Ovary (tissue), 9 donors: Measurements from ENCODE around the gene MED31. TPM values are rescaled to one million over a fixed set of nuclear protein-coding genes. Genes with fewer than 3 reads are reported as not detected.
A peak's percentile ranks its signal among the peaks of the same experiment; 100 is the strongest.
"Not testable (repeated sequence)": the region's sequence is repeated elsewhere in the genome, so short reads cannot be mapped to it uniquely, and the experiment has no call there.

Experiments
- DNase-seq, 5 donors: peaks; one replicate each; pipeline ENCODE4 v3.0.0-alpha.2; 2019 to 2020
- H3K27ac ChIP-seq, 2 donors: fragments of 200-600 bp; one replicate each; pipeline versions ENCODE4 v1.5.1 to v1.8.0; 2019 to 2022
- H3K27me3 ChIP-seq: fragments of 200-600 bp; one replicate; pipeline ENCODE4 v1.8.0; 2022
- H3K36me3 ChIP-seq: fragments of 200-600 bp; sonication (generic); one replicate; pipeline ENCODE4 v1.5.1; 2019
- H3K4me1 ChIP-seq: one replicate; pipeline ENCODE4 v1.8.1; 2013; ENCODE audit warnings: mild to moderate bottlenecking, moderate library complexity; ENCODE audit not compliant: insufficient read depth
- H3K4me3 ChIP-seq: fragments of 200-600 bp; sonication (generic); one replicate; pipeline ENCODE4 v1.5.1; 2017
- H3K9me3 ChIP-seq, 2 donors: fragments of 200-600 bp in 1 of 2; sonication (generic) in 1 of 2; one replicate each; pipeline versions ENCODE4 v1.5.1 to v1.8.1; 2013 to 2019; ENCODE audit warnings: mild to moderate bottlenecking in 1 of 2, moderate library complexity in 1 of 2
- CTCF ChIP-seq, 3 donors: fragments of 450-650 bp in 2 of 3; fragments of 200-600 bp in 1 of 3; IDR thresholded peaks; one replicate each; pipeline versions ENCODE4 v1.5.1 to v1.8.0; 2016 to 2022; ENCODE audit warnings: antibody characterized with exemption in 3 of 3, mild to moderate bottlenecking in 1 of 3
- EP300 ChIP-seq: sonication (generic); formaldehyde crosslinking; IDR thresholded peaks from one replicate; pipeline ENCODE4 v1.6.1; 2017; ENCODE audit warnings: antibody characterized with exemption
- POLR2A ChIP-seq: fragments of 450-650 bp; IDR thresholded peaks from one replicate; pipeline ENCODE4 v1.6.1; 2017; ENCODE audit warnings: antibody characterized with exemption, mild to moderate bottlenecking, moderate library complexity
- WGBS, 3 donors: extraction: QIAGEN DNeasy Blood & Tissue Kit in 1 of 3; methylation state at CpG; one replicate each; pipeline versions ENCODE4 v1.1.5 to v1.1.7; 2013 to 2017; 5-methylcytosine and 5-hydroxymethylcytosine counted together
- intact Hi-C, 4 donors: fragments of 100-400 bp; cut with DNase I; formaldehyde crosslinking; loops; one replicate each; pipeline versions ENCODE4 v1.11.0 to v1.15.1; 2022 to 2023
- polyA plus RNA-seq, 2 donors: library from polyadenylated mRNA; stranded (reverse); fragments of 200-250 nt in 1 of 2; fragments of 350-450 nt in 1 of 2; fragmentation: Illumina TruSeq in 1 of 2; extraction: RNeasy Lipid Tissue Mini Kit (QIAGEN cat#74804) in 1 of 2; gene quantifications; one replicate each; pipeline ENCODE4 v1.2.3, GENCODE V29; 2013 to 2014
- total RNA-seq, 7 donors: library from RNA; depleted of rRNA in 2 of 7; stranded (reverse); fragments of >200 nt in 2 of 7; fragmentation: NEBNext Ultra II Directional in 3 of 7; extraction: Animal tissue kit (Norgen Biotek cat#: 25700) in 3 of 7; gene quantifications; one replicate each; pipeline versions ENCODE4 v1.1.0 to v1.2.4, GENCODE V29; 2016 to 2023
- donor health status: DM: no; HTN: no; CAD: no; lungs with moderate emphysema.
- donor health status: DM: no; HTN: no; CAD: no.
- donor health status: Bipolar disorder and iron deficiency.
- donor health status: DM: yes; HTN: yes; CAD: no.
- donor health status: DM: no; HTN: no; CAD: no.
- donor health status: DM: yes; HTN: yes; CAD: no.

The MED31 gene
- total and polyA plus RNA-seq, 9 donors, result 15.0 to 21.9 (median 17.1) TPM

GRCh38 chr17:6655732-6656361 is 4.4 kb upstream of the MED31 start:
- H3K4me3 ChIP-seq, intact Hi-C loops, H3K36me3 ChIP-seq, DNase-seq, H3K9me3 ChIP-seq, H3K27me3 ChIP-seq, H3K4me1 ChIP-seq, H3K27ac ChIP-seq: not testable (repeated sequence)
- WGBS, 3 donors, result 1 to 5% (median 4%) methylated on average over 22 to 38 of the region's 41 CpGs

- peak in 1 of 5 donors; percentile 47 for DNase-seq
- Histone ChIP-seq H3K27me3 (no peaks in the 10 kb centered on the region), H3K4me1 (peaks cover 5% of the 10 kb centered on the region), H3K27ac (no peak overlapping the region), H3K36me3 (no peaks in the 10 kb centered on the region), H3K4me3 (no peak overlapping the region), H3K9me3 (no peaks in the 10 kb centered on the region)
- WGBS, 3 donors, result 11 to 43% (median 32%) methylated on average over 46 of the region's 46 CpGs
- intact Hi-C loops, result no loop called here
- no peak for TF ChIP-seq EP300
- TF ChIP-seq CTCF (IDR thresholded peaks at IDR 0.05), result no peak
- TF ChIP-seq POLR2A, result no peak
Observed at GRCh38 chr17:6654841-6655731, 3.7 kb upstream of the MED31 start.

GRCh38 chr17:6651919-6652452 is 581 bp upstream of the MED31 start:
- WGBS, 3 donors, result 4 to 10% (median 7%) methylated on average over 39 to 47 of the region's 47 CpGs
- peak overlapping the region; percentile 86 for H3K4me3 ChIP-seq
- no peaks in the 10 kb centered on the region for H3K27me3 ChIP-seq
- no peaks in the 10 kb centered on the region for H3K36me3 ChIP-seq
- intact Hi-C loops, result no loop called here
- H3K9me3 ChIP-seq, result no peaks in the 10 kb centered on the region
- H3K27ac ChIP-seq, result peak overlapping the region in 1 of 2 donors; percentile 60
- DNase-seq, result peak; percentile 60 to 80 (median 74)
- peaks cover 6% of the 10 kb centered on the region for H3K4me1 ChIP-seq
- no peak for TF ChIP-seq EP300
- no peak for TF ChIP-seq CTCF (IDR thresholded peaks at IDR 0.05)
- TF ChIP-seq POLR2A, result no peak

GRCh38 chr17:6648181-6648580 is 3.2 kb downstream of the MED31 start:
- H3K27me3 ChIP-seq, result no peaks in the 10 kb centered on the region
- no peak overlapping the region for H3K27ac ChIP-seq
- H3K4me3 ChIP-seq, result no peak overlapping the region
- DNase-seq, result no peak
- peaks cover 4% of the 10 kb centered on the region for H3K4me1 ChIP-seq
- TF ChIP-seq EP300 (no peak), POLR2A (no peak), CTCF (IDR thresholded peaks at IDR 0.05) (no peak)
- intact Hi-C loops, result no loop called here
- no peaks in the 10 kb centered on the region for H3K9me3 ChIP-seq
- no peaks in the 10 kb centered on the region for H3K36me3 ChIP-seq
